GM21447 (cell line): ENCODE measurements around the gene CTNNBL1.

ENCODE experiments used
- ATAC-seq: cut with Tn5 transposase; IDR thresholded peaks from one replicate; pipeline ENCODE4 v1.9.1; 2021; ENCODE audit not compliant: unreplicated experiment

CTNNBL1 gene

GRCh38 chr20:37896932-37897548 lies 203.2 kb downstream of the CTNNBL1 start:
- ATAC-seq = no peak

GRCh38 chr20:37898233-37899104 lies 204.6 kb downstream of the CTNNBL1 start:
- no peak for ATAC-seq

GRCh38 chr20:37899105-37900045 lies 205.5 kb downstream of the CTNNBL1 start:
- ATAC-seq = no peak

GRCh38 chr20:37901240-37901639 lies 207.4 kb downstream of the CTNNBL1 start:
- ATAC-seq = no peak

- no peak for ATAC-seq
These were observed 208.0 kb downstream of the CTNNBL1 start for GRCh38 chr20:37901654-37902503.

- ATAC-seq = no peak
These were observed 208.9 kb downstream of the CTNNBL1 start, which contains the start of gene VSTM2L for GRCh38 chr20:37902504-37903313. TSS of gene VSTM2L (plus strand) at chr20:37903127. CDS start at chr20:37903351, 224 bp downstream.

- no peak for ATAC-seq
These were observed 209.6 kb downstream of the CTNNBL1 start for GRCh38 chr20:37903317-37904007.

GRCh38 chr20:37904008-37904642 lies 210.3 kb downstream of the CTNNBL1 start:
- ATAC-seq = no peak

GRCh38 chr20:37904845-37905373 lies 211.1 kb downstream of the CTNNBL1 start:
- ATAC-seq = no peak

GRCh38 chr20:37905671-37906613 lies 212.1 kb downstream of the CTNNBL1 start:
- no peak for ATAC-seq

- ATAC-seq = no peak
These were observed 213.5 kb downstream of the CTNNBL1 start for GRCh38 chr20:37907330-37907676.

- ATAC-seq = no peak
These were observed 214.0 kb downstream of the CTNNBL1 start for GRCh38 chr20:37907677-37908401.

- no peak for ATAC-seq
These were observed 217.4 kb downstream of the CTNNBL1 start for GRCh38 chr20:37911261-37911660.

GRCh38 chr20:37911838-37912281 lies 218.0 kb downstream of the CTNNBL1 start:
- no peak for ATAC-seq

- no peak for ATAC-seq
These were observed 219.0 kb downstream of the CTNNBL1 start for GRCh38 chr20:37912874-37913273.
